Measurements from ENCODE around the gene RBL2. TPM values are rescaled to one million over a fixed set of nuclear protein-coding genes. Genes with fewer than 3 reads are reported as not detected.

Gene RBL2
- total and polyA plus RNA-seq, 4 donors: 30.8 to 165 (median 46.9) TPM

DNA sequence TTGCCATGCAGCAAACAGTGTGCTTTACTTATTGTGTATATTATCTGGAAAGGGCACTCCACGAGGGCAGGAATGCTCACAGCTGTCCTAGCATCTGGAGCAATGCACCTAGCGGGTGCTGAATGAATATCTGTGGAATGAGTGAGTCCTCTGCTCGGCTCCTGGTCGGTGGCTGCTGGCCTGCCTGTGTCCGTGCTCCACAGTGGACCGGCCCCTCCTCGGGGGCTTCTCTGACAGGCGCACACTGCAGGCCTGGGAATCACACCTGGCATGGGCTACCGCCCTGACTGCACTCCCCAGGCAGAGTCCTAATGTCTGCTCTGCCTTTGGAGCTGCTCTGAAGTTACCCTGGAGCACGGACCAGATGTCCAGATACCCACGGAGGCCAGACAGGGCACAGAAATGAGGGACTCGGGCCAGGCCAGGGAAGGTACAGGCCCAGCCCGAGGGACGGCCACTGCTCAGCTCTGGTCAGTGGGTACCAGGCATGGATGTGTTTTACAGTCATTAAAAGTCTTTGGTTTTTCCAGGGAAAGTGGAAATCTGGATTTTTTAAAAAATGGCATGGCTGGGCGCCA is 89.8 kb downstream of the RBL2 start:
- Histone ChIP-seq H3K9ac (ENCODE audit: insufficient read depth in 1 of 2, low read length in 2 of 2) (no peak overlapping the region), H3K4me1 (ENCODE audit: control insufficient read depth in 5 of 5, insufficient read depth in 5 of 5, low read length in 5 of 5) (peaks cover 0 to 7% (median 0%) of the 10 kb centered on the region in 5 donors), H3K36me3 (ENCODE audit: control insufficient read depth in 4 of 4, insufficient read depth in 4 of 4, low read length in 4 of 4) (no peaks in the 10 kb centered on the region), H3K9me3 (ENCODE audit: control insufficient read depth in 4 of 4, insufficient read depth in 3 of 4, low read length in 3 of 4) (peaks cover 0 to 1% (median 0%) of the 10 kb centered on the region in 4 donors), H3K4me3 (no peak overlapping the region), H3K27ac (ENCODE audit: low read depth in 1 of 2, low read length in 1 of 2) (no peak overlapping the region), H3K27me3 (ENCODE audit: control insufficient read depth in 3 of 3, insufficient read depth in 3 of 3, low read length in 2 of 3) (peaks cover 0 to 3% (median 0%) of the 10 kb centered on the region in 3 donors)
- TF ChIP-seq, protein P1, sequence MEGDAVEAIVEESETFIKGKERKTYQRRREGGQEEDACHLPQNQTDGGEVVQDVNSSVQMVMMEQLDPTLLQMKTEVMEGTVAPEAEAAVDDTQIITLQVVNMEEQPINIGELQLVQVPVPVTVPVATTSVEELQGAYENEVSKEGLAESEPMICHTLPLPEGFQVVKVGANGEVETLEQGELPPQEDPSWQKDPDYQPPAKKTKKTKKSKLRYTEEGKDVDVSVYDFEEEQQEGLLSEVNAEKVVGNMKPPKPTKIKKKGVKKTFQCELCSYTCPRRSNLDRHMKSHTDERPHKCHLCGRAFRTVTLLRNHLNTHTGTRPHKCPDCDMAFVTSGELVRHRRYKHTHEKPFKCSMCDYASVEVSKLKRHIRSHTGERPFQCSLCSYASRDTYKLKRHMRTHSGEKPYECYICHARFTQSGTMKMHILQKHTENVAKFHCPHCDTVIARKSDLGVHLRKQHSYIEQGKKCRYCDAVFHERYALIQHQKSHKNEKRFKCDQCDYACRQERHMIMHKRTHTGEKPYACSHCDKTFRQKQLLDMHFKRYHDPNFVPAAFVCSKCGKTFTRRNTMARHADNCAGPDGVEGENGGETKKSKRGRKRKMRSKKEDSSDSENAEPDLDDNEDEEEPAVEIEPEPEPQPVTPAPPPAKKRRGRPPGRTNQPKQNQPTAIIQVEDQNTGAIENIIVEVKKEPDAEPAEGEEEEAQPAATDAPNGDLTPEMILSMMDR (IDR thresholded peaks at IDR 0.05; ENCODE audit: control extremely low read depth, extremely low read depth): no peak
- ATAC-seq (ENCODE audit: insufficient read depth, low FRiP score) (no peak), DNase-seq (no peak)
- WGBS, 2 donors: 92 to 94% methylated on average over 15 of the region's 15 CpGs

GRCh38 chr16:53528797-53529196 is 94.5 kb downstream of the RBL2 start:
- Histone ChIP-seq H3K4me3 (no peak overlapping the region), H3K9me3 (ENCODE audit: control insufficient read depth in 4 of 4, insufficient read depth in 3 of 4, low read length in 3 of 4) (peaks cover 0 to 4% (median 0%) of the 10 kb centered on the region in 4 donors), H3K36me3 (ENCODE audit: control insufficient read depth in 4 of 4, insufficient read depth in 4 of 4, low read length in 4 of 4) (no peaks in the 10 kb centered on the region), H3K4me1 (ENCODE audit: control insufficient read depth in 5 of 5, insufficient read depth in 5 of 5, low read length in 5 of 5) (peaks cover 0 to 7% (median 0%) of the 10 kb centered on the region in 5 donors), H3K27me3 (ENCODE audit: control insufficient read depth in 3 of 3, insufficient read depth in 3 of 3, low read length in 2 of 3) (peaks cover 0 to 3% (median 0%) of the 10 kb centered on the region in 3 donors), H3K9ac (ENCODE audit: insufficient read depth in 1 of 2, low read length in 2 of 2) (no peak overlapping the region), H3K27ac (ENCODE audit: low read depth in 1 of 2, low read length in 1 of 2) (no peak overlapping the region)
- ATAC-seq (ENCODE audit: insufficient read depth, low FRiP score) (no peak), DNase-seq (no peak)
- 85 to 94% methylated on average over 6 of the region's 6 CpGs for WGBS, 2 donors
- TF ChIP-seq, protein P1 (IDR thresholded peaks at IDR 0.05; ENCODE audit: control extremely low read depth, extremely low read depth): no peak

- no peaks in the 10 kb centered on the region for H3K36me3 ChIP-seq (ENCODE audit: control insufficient read depth in 4 of 4, insufficient read depth in 4 of 4, low read length in 4 of 4)
- ATAC-seq (ENCODE audit: insufficient read depth, low FRiP score) (peak; percentile 49), DNase-seq (no peak)
- H3K4me1 ChIP-seq (ENCODE audit: control insufficient read depth in 5 of 5, insufficient read depth in 5 of 5, low read length in 5 of 5): peaks cover 0 to 7% (median 0%) of the 10 kb centered on the region in 5 donors
- H3K9ac ChIP-seq (ENCODE audit: insufficient read depth in 1 of 2, low read length in 2 of 2): no peak overlapping the region
- H3K4me3 ChIP-seq: no peak overlapping the region
- TF ChIP-seq, protein P1 (IDR thresholded peaks at IDR 0.05; ENCODE audit: control extremely low read depth, extremely low read depth): no peak
- H3K9me3 ChIP-seq (ENCODE audit: control insufficient read depth in 4 of 4, insufficient read depth in 3 of 4, low read length in 3 of 4): peaks cover 0 to 3% (median 0%) of the 10 kb centered on the region in 4 donors
- peaks cover 0 to 3% (median 0%) of the 10 kb centered on the region in 3 donors for H3K27me3 ChIP-seq (ENCODE audit: control insufficient read depth in 3 of 3, insufficient read depth in 3 of 3, low read length in 2 of 3)
- H3K27ac ChIP-seq (ENCODE audit: low read depth in 1 of 2, low read length in 1 of 2): no peak overlapping the region
- 71 to 87% methylated on average over 14 of the region's 14 CpGs for WGBS, 2 donors
Measured at GRCh38 chr16:53529513-53529912, 95.2 kb downstream of the RBL2 start.
